HG03159 (cell line): Measurements from ENCODE around the gene SLC35A4.
"Not testable (repeated sequence)": the region's sequence is repeated elsewhere in the genome, so short reads cannot be mapped to it uniquely, and the experiment has no call there.

Experiments
- ATAC-seq: cut with Tn5 transposase; IDR thresholded peaks from one replicate; pipeline ENCODE4 v1.9.1; 2021; ENCODE audit warnings: mild to moderate bottlenecking, moderate library complexity; ENCODE audit not compliant: unreplicated experiment

The SLC35A4 gene

GRCh38 chr5:140588311-140589070 lies 23.9 kb downstream of the SLC35A4 start:
- no peak for ATAC-seq

GRCh38 chr5:140590861-140591260 lies 26.2 kb downstream of the SLC35A4 start:
- ATAC-seq, result no peak

GRCh38 chr5:140591747-140592372 lies 27.2 kb downstream of the SLC35A4 start:
- no peak for ATAC-seq

GRCh38 chr5:140593070-140593469 lies 28.4 kb downstream of the SLC35A4 start:
- not testable (repeated sequence) for ATAC-seq

GRCh38 chr5:140594169-140594568 lies 29.5 kb downstream of the SLC35A4 start:
- no peak for ATAC-seq

- ATAC-seq, result no peak
Measured at GRCh38 chr5:140595538-140596300, 31.1 kb downstream of the SLC35A4 start.

- no peak for ATAC-seq
Measured at GRCh38 chr5:140596321-140596741, 31.7 kb downstream of the SLC35A4 start.

GRCh38 chr5:140598836-140599235 lies 34.2 kb downstream of the SLC35A4 start:
- ATAC-seq, result no peak

- ATAC-seq, result no peak
Measured at GRCh38 chr5:140600096-140600495, 35.5 kb downstream of the SLC35A4 start.

- ATAC-seq, result no peak
Measured at GRCh38 chr5:140602147-140602546, 37.5 kb downstream of the SLC35A4 start.

GRCh38 chr5:140603446-140603698 lies 38.7 kb downstream of the SLC35A4 start:
- not testable (repeated sequence) for ATAC-seq

- ATAC-seq, result no peak
Measured at GRCh38 chr5:140603734-140604133, 39.1 kb downstream of the SLC35A4 start.

GRCh38 chr5:140605879-140606278 lies 41.3 kb downstream of the SLC35A4 start:
- ATAC-seq, result no peak

- no peak for ATAC-seq
Measured at GRCh38 chr5:140607031-140607430, 42.4 kb downstream of the SLC35A4 start.

- ATAC-seq, result no peak
Measured at GRCh38 chr5:140608722-140609121, 44.1 kb downstream of the SLC35A4 start.

GRCh38 chr5:140609126-140609525 lies 44.5 kb downstream of the SLC35A4 start:
- no peak for ATAC-seq

- ATAC-seq, result no peak
Measured at GRCh38 chr5:140611020-140611521, 46.4 kb downstream of the SLC35A4 start.
